ENCODE measurements around the gene LAMA1.

Gene LAMA1

DNA sequence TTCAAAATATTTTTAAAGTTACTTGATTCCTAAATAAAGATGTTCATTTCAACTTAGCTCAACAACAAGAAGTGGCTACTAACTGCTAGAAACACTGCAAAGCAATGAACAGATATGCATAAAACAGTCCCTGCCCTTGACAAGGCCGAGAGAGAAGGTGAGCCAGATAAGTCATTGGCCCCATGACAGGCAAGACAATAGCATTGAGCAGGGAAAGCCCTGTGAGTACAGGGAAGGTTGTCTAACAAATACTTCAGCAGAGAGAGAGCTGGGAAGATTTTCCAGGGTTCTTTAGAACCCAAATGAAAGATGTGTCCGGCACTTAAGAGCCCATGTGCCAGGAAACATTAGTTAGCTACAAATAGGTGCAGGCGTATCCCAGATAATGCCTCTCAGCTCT, 4.7 kb downstream of the LAMA1 start:
- in situ Hi-C loops (cut with HindIII; ENCODE audit: low pct_ligation_motif_present, low pct_unique_long_range_greater_than_20kb, low sequenced_read_pairs) = no loop called here

DNA sequence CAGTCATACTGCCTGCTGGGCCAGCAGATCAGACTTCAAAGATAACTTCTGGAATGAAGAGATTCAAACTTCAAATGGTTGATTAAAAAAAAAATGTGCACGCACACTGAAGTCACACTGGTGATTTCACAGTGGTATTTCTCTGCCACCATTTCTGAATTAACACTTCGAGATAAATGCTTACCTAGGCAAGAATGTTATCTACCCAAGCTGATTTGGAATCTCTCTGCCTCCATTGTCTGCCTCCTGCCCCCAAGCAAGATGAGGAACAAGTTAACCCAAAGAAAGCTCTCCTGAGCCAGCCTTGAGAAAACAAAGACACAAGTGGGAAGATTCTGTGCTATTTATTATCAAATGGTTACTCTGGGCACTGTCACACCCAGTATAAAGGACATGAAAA, 6.5 kb downstream of the LAMA1 start:
- in situ Hi-C loops (cut with HindIII; ENCODE audit: low pct_ligation_motif_present, low pct_unique_long_range_greater_than_20kb, low sequenced_read_pairs) = no loop called here
- DNase-seq = no peak

More for the DNA sequence above, 4.7 kb downstream of the LAMA1 start:
- no peak for DNase-seq

DNA sequence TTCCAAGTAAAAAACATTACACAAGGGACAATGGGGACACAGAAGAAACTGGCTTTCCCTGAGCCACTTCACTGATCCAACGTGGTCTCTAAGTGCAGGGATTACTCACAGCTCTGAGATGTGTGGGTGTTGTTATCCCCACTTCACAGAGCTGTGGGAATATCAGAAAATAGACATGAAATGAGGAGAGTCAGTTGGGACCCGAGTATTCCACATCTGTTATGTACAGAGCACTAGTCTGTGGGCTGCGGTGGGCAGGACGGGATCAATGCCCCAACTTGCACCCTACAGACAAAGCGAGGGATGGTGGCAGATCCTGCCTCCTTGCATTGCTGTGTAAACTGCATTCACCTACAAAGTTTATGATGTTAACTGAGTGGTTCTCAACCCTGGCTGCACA, 11.7 kb downstream of the LAMA1 start:
- DNase-seq = no peak
- in situ Hi-C loops (cut with HindIII; ENCODE audit: low pct_ligation_motif_present, low pct_unique_long_range_greater_than_20kb, low sequenced_read_pairs) = no loop called here

DNA sequence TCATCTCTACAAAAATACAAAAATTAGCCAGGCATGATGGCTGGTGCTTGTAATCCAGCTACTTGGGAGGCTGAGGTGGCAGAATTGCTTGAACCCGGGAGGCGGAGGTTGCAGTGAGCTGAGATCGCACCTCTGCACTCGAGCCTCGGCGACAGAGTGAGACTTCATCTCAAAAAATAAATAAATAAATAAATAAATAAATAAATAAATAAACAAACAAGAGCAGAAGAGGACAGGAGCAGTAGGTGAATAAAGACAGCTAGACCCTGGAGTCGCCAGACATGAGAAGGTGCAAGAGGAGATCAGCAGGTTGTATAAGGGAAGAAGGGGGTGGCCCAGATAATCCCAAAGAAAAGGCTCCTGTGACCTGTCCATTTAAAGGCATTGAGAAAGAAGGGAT, 12.3 kb downstream of the LAMA1 start:
- in situ Hi-C loops (cut with HindIII; ENCODE audit: low pct_ligation_motif_present, low pct_unique_long_range_greater_than_20kb, low sequenced_read_pairs) = no loop called here
- DNase-seq = no peak

DNA sequence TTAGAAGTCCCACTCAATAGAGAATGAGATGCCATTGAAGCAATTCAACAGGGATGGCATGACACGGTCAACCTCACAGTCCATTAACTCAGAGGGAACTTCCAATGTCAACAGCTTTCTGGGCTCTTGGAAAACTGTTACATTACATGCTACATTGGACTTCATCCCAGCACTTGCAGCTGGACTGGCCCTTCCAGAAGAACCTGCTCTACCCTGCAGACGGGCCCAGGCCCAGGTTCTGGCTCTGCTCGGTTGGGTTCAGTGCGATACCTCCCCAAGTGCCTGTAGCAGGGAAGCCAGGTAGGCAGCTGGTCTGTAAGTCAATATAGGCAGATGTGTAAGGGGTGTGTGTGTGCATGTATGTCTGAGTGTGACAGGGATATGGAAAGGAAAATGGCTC, 12.9 kb downstream of the LAMA1 start:
- in situ Hi-C loops (cut with HindIII; ENCODE audit: low pct_ligation_motif_present, low pct_unique_long_range_greater_than_20kb, low sequenced_read_pairs) = no loop called here
- no peak for DNase-seq

DNA sequence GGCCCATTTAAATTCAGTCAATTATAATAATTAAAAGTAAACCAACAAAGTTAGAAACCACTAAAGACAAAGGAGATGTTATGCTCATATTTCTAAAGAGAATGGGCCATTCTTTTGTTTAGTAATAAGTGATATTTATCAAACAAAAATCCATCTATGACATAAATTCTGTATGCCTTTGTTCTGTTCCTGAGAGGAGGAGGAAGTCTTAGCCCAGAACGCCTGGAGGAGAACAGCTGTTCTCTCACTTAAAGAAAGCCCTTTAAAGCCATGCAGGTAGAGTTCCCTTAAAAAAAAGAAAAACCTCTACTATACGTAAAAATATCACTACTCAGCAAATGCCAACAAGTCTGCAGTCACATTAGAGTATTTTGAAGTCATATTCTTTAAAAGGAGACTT, 15.5 kb downstream of the LAMA1 start:
- DNase-seq = no peak
- in situ Hi-C loops (cut with HindIII; ENCODE audit: low pct_ligation_motif_present, low pct_unique_long_range_greater_than_20kb, low sequenced_read_pairs) = no loop called here

DNA sequence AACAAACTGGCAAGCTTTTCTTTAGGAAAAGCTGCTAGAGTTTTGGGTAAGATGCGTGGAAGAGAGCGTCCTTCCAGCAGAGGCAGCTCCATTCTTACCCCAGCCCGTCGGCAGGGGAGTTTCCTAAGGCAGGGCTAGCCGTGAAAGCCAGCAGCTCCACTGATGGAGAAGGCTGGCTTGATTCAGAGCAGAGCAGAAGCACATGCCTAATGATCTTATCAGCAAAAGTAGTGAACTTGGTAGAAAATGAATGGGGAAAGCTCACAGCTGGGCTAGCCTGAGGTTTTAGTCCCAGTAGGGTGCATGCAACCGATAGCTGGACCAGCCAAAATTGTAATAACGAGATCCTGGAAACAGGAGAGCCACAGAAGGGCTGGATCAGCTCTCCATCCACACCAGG, 20.8 kb downstream of the LAMA1 start:
- DNase-seq = no peak
- in situ Hi-C loops (cut with HindIII; ENCODE audit: low pct_ligation_motif_present, low pct_unique_long_range_greater_than_20kb, low sequenced_read_pairs) = no loop called here

DNA sequence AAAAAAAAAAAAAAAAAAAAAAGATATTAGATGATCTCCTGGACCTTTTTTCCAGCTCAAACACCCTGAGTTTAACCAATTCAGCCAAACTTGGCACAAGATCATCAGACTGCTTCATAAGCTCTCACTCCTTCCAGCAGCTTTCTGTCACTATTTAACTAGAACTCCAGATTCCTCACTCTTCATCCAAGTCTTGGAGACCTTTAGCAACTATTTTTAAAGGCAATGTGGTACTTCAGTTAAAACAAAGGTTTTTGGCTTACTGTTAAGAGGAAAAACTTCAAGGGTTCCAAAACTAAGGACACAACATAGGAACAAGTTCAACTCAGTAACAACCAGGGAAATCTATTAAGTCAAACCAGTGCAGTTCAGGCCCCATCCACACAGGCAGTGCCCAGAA, 23.2 kb downstream of the LAMA1 start:
- DNase-seq = peak; percentile 64
- in situ Hi-C loops (cut with HindIII; ENCODE audit: low pct_ligation_motif_present, low pct_unique_long_range_greater_than_20kb, low sequenced_read_pairs) = no loop called here

DNA sequence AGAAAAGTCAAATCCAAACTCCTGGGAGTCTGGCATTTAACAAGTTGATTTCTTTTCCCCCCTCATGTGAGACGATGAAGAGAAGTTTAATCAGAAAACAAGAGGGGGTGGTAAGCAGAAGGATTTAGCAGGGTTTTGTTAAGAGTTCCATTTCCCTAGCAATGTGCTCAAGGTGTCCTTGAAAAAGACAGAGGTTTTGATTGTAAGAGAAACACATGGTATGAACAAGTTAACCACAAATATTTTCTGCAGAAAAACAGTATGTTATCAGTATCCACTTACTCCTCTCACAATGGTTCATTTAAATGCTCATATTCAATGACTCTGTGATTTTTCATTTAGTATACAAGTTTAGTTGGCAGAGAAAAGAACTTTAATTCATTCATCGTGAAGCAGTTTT, 26.8 kb downstream of the LAMA1 start:
- no peak for DNase-seq
- in situ Hi-C loops (cut with HindIII; ENCODE audit: low pct_ligation_motif_present, low pct_unique_long_range_greater_than_20kb, low sequenced_read_pairs) = no loop called here

DNA sequence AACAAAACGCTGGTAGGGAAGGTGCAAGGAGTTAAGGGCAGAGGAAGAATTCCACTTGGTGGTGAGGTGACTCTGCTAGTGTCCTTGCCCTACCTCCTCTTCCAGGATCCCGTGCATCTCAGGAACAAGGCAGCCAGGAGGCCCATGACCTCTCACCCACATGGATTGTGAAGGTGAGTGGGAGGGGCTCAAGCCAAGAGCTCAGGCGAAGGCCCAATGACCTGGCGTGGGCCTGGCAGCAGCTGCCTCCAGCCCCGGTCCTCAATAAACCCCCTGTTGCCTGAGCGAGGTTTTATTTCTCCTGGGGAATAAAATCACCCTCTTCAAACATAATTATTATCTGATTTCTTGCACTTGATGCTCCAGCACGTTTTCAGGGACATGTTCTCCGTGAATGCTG, 28.2 kb downstream of the LAMA1 start:
- no peak for DNase-seq
- in situ Hi-C loops (cut with HindIII; ENCODE audit: low pct_ligation_motif_present, low pct_unique_long_range_greater_than_20kb, low sequenced_read_pairs) = no loop called here

DNA sequence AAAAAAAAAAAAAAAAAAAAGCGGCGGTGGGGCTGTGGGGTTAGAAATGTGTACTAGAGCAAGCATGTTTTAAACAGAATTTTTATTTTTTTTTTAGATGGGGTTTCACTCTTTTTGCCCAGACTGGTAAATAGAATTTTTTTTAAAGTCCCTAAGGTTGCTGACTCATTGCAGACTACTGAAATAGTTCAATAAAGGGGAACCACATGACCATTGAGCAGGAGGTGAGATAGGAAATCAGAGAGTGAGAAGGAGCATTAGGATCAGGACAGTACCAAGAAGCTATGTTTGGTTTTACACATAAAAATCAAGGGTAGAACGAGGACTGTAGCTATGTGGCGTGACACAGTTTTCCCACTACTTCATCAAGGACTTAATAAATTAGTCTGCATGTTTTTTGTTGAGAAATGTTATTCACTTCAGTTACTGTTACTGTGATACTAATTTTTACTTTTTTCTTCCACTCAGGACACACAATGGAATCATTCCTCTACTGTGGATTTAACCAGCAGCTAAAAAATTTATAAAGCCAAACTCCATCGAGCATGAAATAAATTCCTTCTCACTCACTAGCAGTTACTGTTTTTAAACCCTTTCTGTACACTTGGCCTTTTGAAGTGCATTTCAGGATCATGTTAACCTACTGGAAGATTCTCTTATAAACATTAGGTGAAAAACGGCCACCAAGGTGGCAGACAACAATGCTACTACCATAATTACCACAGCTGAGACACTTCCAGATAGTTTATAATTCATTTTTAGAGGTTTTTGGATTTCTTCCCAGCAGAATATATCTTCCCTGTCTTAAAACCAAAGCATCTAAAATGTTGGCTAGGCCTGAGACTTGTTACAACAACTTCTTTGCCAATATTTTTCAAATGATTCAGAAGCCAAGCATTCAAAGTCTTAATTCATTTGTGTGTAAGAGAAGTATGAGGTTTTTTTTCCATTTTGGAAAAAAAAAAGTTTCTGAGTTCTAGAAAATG, 33.2 kb downstream of the LAMA1 start:
- in situ Hi-C loops (cut with HindIII; ENCODE audit: low pct_ligation_motif_present, low pct_unique_long_range_greater_than_20kb, low sequenced_read_pairs) = no loop called here
- DNase-seq = peak; percentile 66

DNA sequence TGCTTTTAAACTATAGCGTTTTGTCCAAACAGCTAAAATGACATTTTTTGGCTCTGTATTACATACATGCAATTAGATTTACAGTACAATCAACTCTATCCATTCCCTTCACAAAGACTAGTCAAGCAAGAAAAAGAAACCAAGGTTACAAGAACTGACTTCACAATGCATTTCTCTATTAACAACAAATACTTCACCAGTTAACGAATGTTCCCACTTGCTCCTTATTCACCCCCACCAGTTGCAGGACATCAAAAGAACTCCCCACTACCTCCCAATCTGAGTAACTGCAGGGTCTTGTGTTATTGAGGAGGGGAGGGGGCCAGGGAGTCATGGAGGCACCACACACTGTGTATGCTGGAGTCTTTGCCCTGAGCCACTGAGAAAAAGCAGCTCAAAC, 34.9 kb downstream of the LAMA1 start:
- in situ Hi-C loops (cut with HindIII; ENCODE audit: low pct_ligation_motif_present, low pct_unique_long_range_greater_than_20kb, low sequenced_read_pairs) = no loop called here
- no peak for DNase-seq

DNA sequence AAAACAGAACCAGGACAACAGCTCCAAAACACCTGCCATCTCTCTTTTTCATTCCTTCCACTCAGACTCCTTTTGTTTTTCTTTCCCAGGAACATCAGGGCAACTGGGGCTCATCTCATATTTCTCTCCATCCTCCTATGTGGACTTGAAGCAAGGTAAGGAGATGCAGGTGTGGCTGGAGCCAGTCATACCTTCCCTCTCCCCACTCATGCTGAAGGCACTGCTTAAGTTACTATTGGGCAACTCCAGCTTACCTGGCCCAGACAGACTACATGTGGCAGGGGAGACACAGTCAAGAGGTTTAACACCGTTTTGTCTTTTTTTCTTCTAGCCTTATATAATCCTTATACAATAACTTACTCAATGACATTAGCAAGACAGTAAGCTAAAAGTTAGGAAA, 38.4 kb downstream of the LAMA1 start:
- in situ Hi-C loops (cut with HindIII; ENCODE audit: low pct_ligation_motif_present, low pct_unique_long_range_greater_than_20kb, low sequenced_read_pairs) = no loop called here

DNA sequence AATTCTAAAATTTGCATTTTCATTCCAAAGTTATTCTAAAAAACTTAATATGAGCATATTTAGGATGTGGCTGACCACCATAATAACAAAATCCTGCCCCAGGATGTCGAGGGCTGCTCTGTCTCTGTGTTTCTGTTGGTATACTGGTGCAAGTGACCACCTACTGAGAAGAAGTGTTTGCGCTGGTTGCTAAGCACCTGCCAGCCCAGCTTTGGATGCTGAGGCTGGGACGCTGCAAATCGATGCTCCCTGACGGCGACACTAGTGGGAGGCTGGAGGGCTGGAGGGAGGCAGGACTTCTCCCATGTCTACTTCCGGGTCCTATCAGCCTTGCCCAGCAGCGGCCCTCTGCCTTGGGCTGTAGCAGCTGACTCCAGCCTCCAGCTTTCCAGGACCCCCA, 45.0 kb downstream of the LAMA1 start:
- DNase-seq = no peak
- in situ Hi-C loops (cut with HindIII; ENCODE audit: low pct_ligation_motif_present, low pct_unique_long_range_greater_than_20kb, low sequenced_read_pairs) = no loop called here

More for the DNA sequence above, 38.4 kb downstream of the LAMA1 start:
- DNase-seq = no peak

DNA sequence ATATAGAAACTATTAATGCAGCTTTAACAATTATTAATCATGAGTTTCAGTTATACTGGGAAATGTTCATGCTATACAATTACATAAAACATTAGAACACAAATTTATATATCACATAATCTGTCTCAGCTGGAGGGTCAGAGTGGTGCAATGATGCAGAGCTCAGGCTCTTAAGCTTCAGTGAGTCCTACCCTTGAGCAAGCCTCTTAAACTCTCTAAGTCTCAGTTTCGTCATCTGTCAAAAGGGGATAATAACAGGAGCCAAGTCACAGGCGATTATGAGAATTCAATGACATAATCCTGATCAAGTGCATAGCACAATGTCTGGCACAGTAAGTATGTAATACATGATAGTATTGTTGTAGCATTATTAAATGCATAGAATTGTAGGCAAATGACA, 46.0 kb downstream of the LAMA1 start:
- DNase-seq = no peak
- in situ Hi-C loops (cut with HindIII; ENCODE audit: low pct_ligation_motif_present, low pct_unique_long_range_greater_than_20kb, low sequenced_read_pairs) = no loop called here

DNA sequence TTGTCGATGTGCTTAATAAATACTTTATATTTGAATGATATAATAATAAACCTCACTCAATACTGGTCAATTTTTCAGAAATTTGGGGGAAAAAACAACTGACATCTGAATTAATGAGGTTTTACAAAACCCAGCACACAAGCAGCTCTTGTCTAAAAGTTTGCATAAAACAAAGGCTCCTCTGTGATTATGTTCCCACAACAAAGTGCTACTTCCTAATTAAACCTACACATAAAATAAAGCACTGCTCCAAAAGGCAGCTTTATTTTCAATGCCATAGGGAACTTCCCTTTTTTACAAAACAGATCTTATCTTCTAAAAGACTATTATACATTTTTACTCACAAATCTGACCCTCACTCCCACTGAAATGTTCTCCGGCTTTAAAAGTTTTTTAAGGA, 47.1 kb downstream of the LAMA1 start:
- in situ Hi-C loops (cut with HindIII; ENCODE audit: low pct_ligation_motif_present, low pct_unique_long_range_greater_than_20kb, low sequenced_read_pairs) = no loop called here
- no peak for DNase-seq

DNA sequence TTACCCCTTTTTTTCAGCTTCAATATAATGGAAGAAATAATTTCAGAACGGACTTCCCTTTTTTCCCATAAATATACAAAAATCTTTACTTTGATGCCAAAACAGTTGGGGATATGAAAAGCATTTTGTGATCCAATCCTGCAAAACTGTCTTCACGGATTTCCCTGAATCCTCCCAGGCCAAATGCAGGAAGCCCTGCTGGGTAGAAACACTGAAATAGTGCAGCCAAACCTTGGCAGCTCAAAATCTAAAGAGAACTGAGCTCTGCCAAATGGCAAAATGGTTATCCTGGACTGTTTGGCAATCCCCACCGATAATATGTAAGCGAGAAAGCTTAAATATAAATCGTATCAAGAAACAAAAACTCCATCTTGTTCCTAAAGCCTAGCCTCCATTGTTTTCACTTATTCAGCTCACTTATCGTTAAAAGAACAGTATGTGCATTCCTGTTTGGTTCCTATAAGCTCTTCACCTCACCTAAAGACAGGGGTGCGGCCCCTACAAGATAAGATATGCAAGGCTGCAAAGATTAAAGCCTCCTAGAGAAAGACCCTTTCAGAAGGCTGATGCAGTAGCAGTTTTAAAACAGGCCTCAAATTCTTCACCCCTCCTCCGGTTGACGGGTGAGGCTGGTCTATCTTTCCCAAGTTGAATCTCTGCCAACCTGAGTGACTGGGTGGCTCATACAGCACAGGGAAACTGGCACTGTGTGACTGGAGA, 48.6 kb downstream of the LAMA1 start:
- in situ Hi-C loops (cut with HindIII; ENCODE audit: low pct_ligation_motif_present, low pct_unique_long_range_greater_than_20kb, low sequenced_read_pairs) = no loop called here
- DNase-seq = no peak

DNA sequence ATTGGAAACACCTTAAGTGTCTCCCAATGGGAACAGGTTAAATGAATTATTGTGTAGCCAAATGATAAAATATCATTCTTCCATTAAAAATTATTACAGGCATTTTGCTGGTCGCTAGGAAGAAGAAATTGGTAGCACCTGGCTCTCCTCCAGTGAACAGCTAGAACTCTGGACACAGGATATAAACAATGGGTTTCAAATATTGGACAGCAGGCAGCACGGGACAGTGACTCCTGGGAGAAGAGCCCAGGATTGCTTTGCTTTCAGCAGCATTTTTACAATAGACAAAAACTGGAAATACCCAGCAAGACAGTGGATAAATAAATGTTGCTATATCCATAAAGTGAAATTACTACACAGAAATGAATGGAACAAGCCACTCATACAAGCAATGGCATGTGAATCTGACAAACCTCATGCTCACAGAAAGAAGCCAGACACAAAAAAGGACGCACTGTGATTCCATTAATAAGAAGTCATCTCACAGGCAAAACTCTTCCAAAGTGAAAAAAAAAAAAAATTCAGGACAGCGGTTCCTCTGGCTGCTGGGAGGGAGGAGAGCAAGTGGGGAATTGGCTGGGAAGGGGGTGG, 50.5 kb downstream of the LAMA1 start:
- in situ Hi-C loops (cut with HindIII; ENCODE audit: low pct_ligation_motif_present, low pct_unique_long_range_greater_than_20kb, low sequenced_read_pairs) = no loop called here
- DNase-seq = no peak

DNA sequence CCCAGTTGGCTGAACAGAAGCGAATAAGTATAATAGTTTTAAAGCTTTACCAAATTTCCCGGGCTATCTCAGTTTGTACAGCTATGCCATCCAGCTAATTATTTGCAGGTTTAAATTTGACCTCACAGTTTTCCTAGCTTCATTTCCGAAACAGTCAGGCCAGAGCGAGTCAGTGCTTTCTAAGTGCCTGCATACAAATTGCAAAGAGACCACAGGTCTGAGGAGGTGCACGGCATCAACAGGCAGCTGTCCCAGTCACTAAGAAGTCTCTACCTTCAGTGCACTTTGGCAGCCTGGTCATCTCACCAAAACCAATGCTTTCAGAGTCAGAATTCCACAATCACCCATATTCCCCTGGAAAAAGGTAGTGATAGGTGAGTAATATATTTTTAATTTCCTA, 51.9 kb downstream of the LAMA1 start:
- in situ Hi-C loops (cut with HindIII; ENCODE audit: low pct_ligation_motif_present, low pct_unique_long_range_greater_than_20kb, low sequenced_read_pairs) = no loop called here
- no peak for DNase-seq
